B cell (primary cell): Measurements from ENCODE around the gene SLC2A1. TPM values are rescaled to one million over a fixed set of nuclear protein-coding genes. Genes with fewer than 3 reads are reported as not detected.

Experiments used
- ATAC-seq: fragments of 200-7000 bp; cut with Tn5 transposase; one replicate; pipeline ENCODE4 v1.10.0; 2021; ENCODE audit warnings: low read depth, mild to moderate bottlenecking, moderate number of reproducible peaks, moderate library complexity
- CTCF ChIA-PET: fragments of 350-600 bp; sonication (Branson Sonifier 250); formaldehyde crosslinking; loops from one replicate; lab custom pipeline; 2021; ENCODE audit warnings: antibody characterized with exemption, inconsistent platforms; lab: Charles Lee
- POLR2A ChIA-PET: fragments of 350-600 bp; sonication (Branson Sonifier 250); formaldehyde crosslinking; loops from one replicate; lab custom pipeline; 2021; ENCODE audit warnings: antibody characterized with exemption; lab: Charles Lee
- DNase-seq: peaks from one replicate; pipeline ENCODE4 v3.0.0; 2013
- H2AFZ ChIP-seq: 2 replicates; pipeline ENCODE4 v1.6.1; 2012; ENCODE audit warnings: mild to moderate bottlenecking, low read depth, low read length; ENCODE audit not compliant: insufficient read depth, poor library complexity, severe bottlenecking
- H3K27ac ChIP-seq, 2 donors: 1 replicate in 1 of 2; 2 replicates in 1 of 2; pipeline ENCODE4 v1.5.1; 2012 to 2013; ENCODE audit warnings: low read length in 2 of 2, mild to moderate bottlenecking in 2 of 2, moderate library complexity in 1 of 2
- H3K27me3 ChIP-seq, 4 experiments: fragments of 200-600 bp in 1 of 4; sonication (generic) in 1 of 4; replicated peaks in 1 of 4; 1 replicate in 2 of 4; 2 replicates in 2 of 4; pipeline versions ENCODE4 v1.6.1 to v1.7.0; 2013 to 2016; ENCODE audit warnings: low read length in 3 of 4, mild to moderate bottlenecking in 2 of 4, mixed read lengths in 1 of 4, moderate library complexity in 1 of 4; ENCODE audit not compliant: insufficient read depth in 4 of 4, control insufficient read depth in 3 of 4; ENCODE audit errors: control extremely low read depth in 1 of 4
- H3K36me3 ChIP-seq, 2 experiments: replicated peaks in 1 of 2; 1 replicate in 1 of 2; 2 replicates in 1 of 2; pipeline versions ENCODE4 v1.6.1 to v1.7.1; 2013; ENCODE audit warnings: low read length in 1 of 2; ENCODE audit not compliant: insufficient read depth in 2 of 2, control insufficient read depth in 1 of 2; ENCODE audit errors: control extremely low read depth in 1 of 2, extremely low read depth in 1 of 2
- H3K4me1 ChIP-seq, 2 donors: fragments of 200-600 bp in 1 of 2; sonication (generic) in 1 of 2; 1 replicate in 1 of 2; 2 replicates in 1 of 2; pipeline versions ENCODE4 v1.5.1 to v1.6.1; 2013 to 2017; ENCODE audit warnings: low read length in 2 of 2; ENCODE audit not compliant: control insufficient read depth in 2 of 2, insufficient read depth in 2 of 2
- H3K4me2 ChIP-seq: replicated peaks from 2 replicates; pipeline ENCODE3; 2012; ENCODE audit warnings: mild to moderate bottlenecking, low read depth, low read length; ENCODE audit not compliant: poor library complexity, severe bottlenecking
- H3K4me3 ChIP-seq, 5 experiments: fragments of 200-600 bp in 1 of 5; sonication (generic) in 1 of 5; 1 replicate in 3 of 5; 2 replicates in 2 of 5; pipeline versions ENCODE4 v1.5.1 to v1.7.0; 2011 to 2016; ENCODE audit warnings: low read length in 4 of 5, mild to moderate bottlenecking in 4 of 5, low read depth in 2 of 5, control low read depth in 1 of 5, moderate library complexity in 1 of 5; ENCODE audit not compliant: insufficient read depth in 1 of 5; ENCODE audit errors: control extremely low read depth in 1 of 5, extremely low read depth in 1 of 5
- H3K79me2 ChIP-seq: fragments of 200-600 bp; sonication (generic); one replicate; pipeline ENCODE4 v1.6.0; 2016; ENCODE audit warnings: low read length; ENCODE audit not compliant: control insufficient read depth, insufficient read depth
- H3K9ac ChIP-seq: fragments of 200-600 bp; sonication (generic); 2 replicates; pipeline ENCODE4 v1.6.1; 2017; ENCODE audit warnings: mild to moderate bottlenecking, low read length, moderate library complexity
- H3K9me3 ChIP-seq, 3 donors: one replicate each; pipeline versions ENCODE4 v1.6.1 to v1.7.1; 2013; ENCODE audit warnings: low read length in 2 of 3; ENCODE audit not compliant: control insufficient read depth in 2 of 3, insufficient read depth in 1 of 3; ENCODE audit errors: control extremely low read depth in 1 of 3
- H4K20me1 ChIP-seq: 2 replicates; pipeline ENCODE4 v1.6.0; 2012; ENCODE audit warnings: mild to moderate bottlenecking, low read length; ENCODE audit not compliant: insufficient read depth, control insufficient read depth, poor library complexity, severe bottlenecking
- H3K27ac Mint-ChIP-seq: one replicate; pipeline ENCODE4 v1.8.0; 2021; ENCODE audit warnings: mixed read lengths
- H3K27me3 Mint-ChIP-seq: one replicate; pipeline ENCODE4 v1.8.0; 2021; ENCODE audit warnings: mixed read lengths
- H3K4me1 Mint-ChIP-seq: one replicate; pipeline ENCODE4 v1.8.0; 2021; ENCODE audit warnings: mixed read lengths
- H3K4me3 Mint-ChIP-seq: one replicate; pipeline ENCODE4 v1.8.0; 2021; ENCODE audit warnings: mixed read lengths
- H3K9me3 Mint-ChIP-seq: one replicate; pipeline ENCODE4 v1.8.0; 2022; ENCODE audit warnings: mixed read lengths; ENCODE audit not compliant: insufficient read depth
- CTCF ChIP-seq: fragments of 200-600 bp; IDR thresholded peaks from one replicate; pipeline ENCODE4 v1.8.0; 2022; ENCODE audit warnings: antibody characterized with exemption, mild to moderate bottlenecking
- EZH2 ChIP-seq: IDR thresholded peaks from 2 replicates; pipeline ENCODE4 v1.6.1; 2012; ENCODE audit warnings: borderline replicate concordance, low read depth, mild to moderate bottlenecking, moderate library complexity, low read length; ENCODE audit not compliant: insufficient read depth, poor library complexity, severe bottlenecking
- WGBS: methylation state at CpG from one replicate; pipeline ENCODE4 v1.1.5; 2013; ENCODE audit warnings: missing lambda C conversion rate; ENCODE audit not compliant: insufficient coverage; 5-methylcytosine and 5-hydroxymethylcytosine counted together
- intact Hi-C: fragments of 100-400 bp; cut with micrococcal nuclease; formaldehyde crosslinking; loops from one replicate; pipeline ENCODE4 v1.10.0; 2022
- polyA plus RNA-seq: library from polyadenylated mRNA; depleted of rRNA; stranded (reverse); fragments of >200 nt; gene quantifications from 2 replicates; pipeline ENCODE4 v1.2.3, GENCODE V29; 2012
- total RNA-seq, 2 donors: library from RNA; stranded (reverse); fragments of 120-200 nt in 1 of 2; gene quantifications; 1 replicate in 1 of 2; 2 replicates in 1 of 2; pipeline versions ENCODE4 v1.2.3 to v1.2.4, GENCODE V29; 2013 to 2022

Gene SLC2A1
- total and polyA plus RNA-seq, 2 donors (not counting 1 experiment from before 2014, with no cell fraction given): 223 to 240 TPM

GRCh38 chr1:42974767-42975437 is 16.2 kb upstream of the SLC2A1 start:
- H3K27me3 ChIP-seq: peaks cover 0 to 2% (median 0%) of the 10 kb centered on the region in 4 experiments
- no peak overlapping the region for H3K27ac Mint-ChIP-seq
- no peaks in the 10 kb centered on the region for H3K9me3 ChIP-seq
- DNase-seq (no peak), ATAC-seq (no peak)
- H3K9me3 Mint-ChIP-seq: no peaks in the 10 kb centered on the region
- no peak for TF ChIP-seq CTCF
- TF ChIP-seq EZH2: no peak
- peaks cover 6% of the 10 kb centered on the region for H3K4me1 Mint-ChIP-seq
- H3K79me2 ChIP-seq: peaks cover 3% of the 10 kb centered on the region
- no peak overlapping the region for H3K4me3 Mint-ChIP-seq
- no peak overlapping the region for H3K4me2 ChIP-seq
- ChIA-PET CTCF (interaction anchor here (0.7 to 3.2 kb wide), 5 partner anchors 10 to 98 kb away, joined by 3 to 14 read pairs (median 3); no protein-coding TSS in a partner anchor), POLR2A (interaction anchor here (0.6 kb wide), 1 partner anchor 9 kb away, joined by 3 read pairs; no protein-coding TSS in a partner anchor)
- intact Hi-C loops: no loop called here
- H3K9ac ChIP-seq: no peak overlapping the region
- no peaks in the 10 kb centered on the region for H4K20me1 ChIP-seq
- 88% methylated on average over 1 of the region's 3 CpGs for WGBS
- peaks cover 0 to 11% of the 10 kb centered on the region in 2 experiments for H3K36me3 ChIP-seq
- H3K4me3 ChIP-seq: no peak overlapping the region
- no peak overlapping the region for H2AFZ ChIP-seq
- no peak overlapping the region for H3K27ac ChIP-seq
- peaks cover under 1 to 2% of the 10 kb centered on the region in 2 donors for H3K4me1 ChIP-seq
- no peaks in the 10 kb centered on the region for H3K27me3 Mint-ChIP-seq

- H3K4me1 ChIP-seq: no peaks in the 10 kb centered on the region
- no peak overlapping the region for H3K4me2 ChIP-seq
- ChIA-PET CTCF (interaction anchor here (1.2 to 3.2 kb wide), 4 partner anchors 9 to 99 kb away, joined by 3 to 14 read pairs (median 7); no protein-coding TSS in a partner anchor), POLR2A (interaction anchor here (0.6 kb wide), 1 partner anchor 41 kb away, joined by 3 read pairs; no protein-coding TSS in a partner anchor)
- H3K36me3 ChIP-seq: peaks cover 0 to 7% of the 10 kb centered on the region in 2 experiments
- H3K79me2 ChIP-seq: no peaks in the 10 kb centered on the region
- H3K9me3 Mint-ChIP-seq: no peaks in the 10 kb centered on the region
- H3K4me1 Mint-ChIP-seq: no peaks in the 10 kb centered on the region
- WGBS: 100% methylated on average over 1 of the region's 3 CpGs
- TF ChIP-seq CTCF (no peak), EZH2 (no peak)
- H2AFZ ChIP-seq: no peak overlapping the region
- H3K27ac ChIP-seq: no peak overlapping the region
- H3K27me3 Mint-ChIP-seq: no peaks in the 10 kb centered on the region
- no peak for ATAC-seq
- no peak overlapping the region for H3K4me3 Mint-ChIP-seq
- no peaks in the 10 kb centered on the region for H3K9me3 ChIP-seq
- H3K4me3 ChIP-seq: no peak overlapping the region
- no peak overlapping the region for H3K9ac ChIP-seq
- no peak overlapping the region for H3K27ac Mint-ChIP-seq
- no peak for DNase-seq
- no peaks in the 10 kb centered on the region for H3K27me3 ChIP-seq
- intact Hi-C loops: no loop called here
- no peaks in the 10 kb centered on the region for H4K20me1 ChIP-seq
Observed at GRCh38 chr1:42973799-42974198, 15.1 kb upstream of the SLC2A1 start.
